NCI-H2171 treated with DMSO at 0.1 percent for 48 hours (cell line): ENCODE measurements around the gene HRH1.
"Not testable (repeated sequence)": the region's sequence is repeated elsewhere in the genome, so short reads cannot be mapped to it uniquely, and the experiment has no call there.

Experiments
- DNase-seq: peaks from one replicate; lab custom pipeline; 2025; lab: John Stamatoyannopoulos, UW

The HRH1 gene

GRCh38 chr3:11154036-11154952 lies at the start of gene HRH1:
Gene HRH1, plus strand, starts transcription at chr3:11154493. Its CDS starts 104,545 bp downstream, at chr3:11259038.
- DNase-seq, result no peak

- DNase-seq, result not testable (repeated sequence)
Observed at GRCh38 chr3:11113316-11113715, 41.0 kb upstream of the HRH1 start.

GRCh38 chr3:11115548-11115947 lies 38.7 kb upstream of the HRH1 start:
- DNase-seq, result no peak

- DNase-seq, result no peak
Observed at GRCh38 chr3:11116336-11117059, 37.8 kb upstream of the HRH1 start.

- DNase-seq, result no peak
Observed at GRCh38 chr3:11117591-11117990, 36.7 kb upstream of the HRH1 start.

- DNase-seq, result no peak
Observed at GRCh38 chr3:11118181-11118682, 36.1 kb upstream of the HRH1 start.

GRCh38 chr3:11120091-11120805 lies 34.0 kb upstream of the HRH1 start:
- no peak for DNase-seq

GRCh38 chr3:11126653-11127052 lies 27.6 kb upstream of the HRH1 start:
- DNase-seq, result no peak

- DNase-seq, result no peak
Observed at GRCh38 chr3:11128682-11129632, 25.3 kb upstream of the HRH1 start.

- no peak for DNase-seq
Observed at GRCh38 chr3:11130385-11130784, 23.9 kb upstream of the HRH1 start.

GRCh38 chr3:11131371-11131770 lies 22.9 kb upstream of the HRH1 start:
- peak; percentile 2 for DNase-seq

- not testable (repeated sequence) for DNase-seq
Observed at GRCh38 chr3:11131886-11132285, 22.4 kb upstream of the HRH1 start.

- DNase-seq, result no peak
Observed at GRCh38 chr3:11132861-11133260, 21.4 kb upstream of the HRH1 start.

- DNase-seq, result no peak
Observed at GRCh38 chr3:11134794-11135193, 19.5 kb upstream of the HRH1 start.

GRCh38 chr3:11136116-11136515 lies 18.2 kb upstream of the HRH1 start:
- no peak for DNase-seq

GRCh38 chr3:11136830-11137626 lies 17.3 kb upstream of the HRH1 start:
- DNase-seq, result peak; percentile 38

- DNase-seq, result no peak
Observed at GRCh38 chr3:11137627-11137959, 16.7 kb upstream of the HRH1 start.

- DNase-seq, result no peak
Observed at GRCh38 chr3:11138371-11138770, 15.9 kb upstream of the HRH1 start.

GRCh38 chr3:11140030-11140712 lies 14.1 kb upstream of the HRH1 start:
- peak; percentile 0 for DNase-seq

- DNase-seq, result no peak
Observed at GRCh38 chr3:11140713-11141104, 13.6 kb upstream of the HRH1 start.
